Amniotic stem cell (primary cell): ENCODE results near the gene ELOA.
A peak's percentile ranks its signal among the peaks of the same experiment; 100 is the strongest.
"Not testable (repeated sequence)": the region's sequence is repeated elsewhere in the genome, so short reads cannot be mapped to it uniquely, and the experiment has no call there.

ENCODE experiments used
- DNase-seq: peaks from one replicate; lab custom pipeline; 2025; lab: John Stamatoyannopoulos, UW

Gene ELOA

DNA sequence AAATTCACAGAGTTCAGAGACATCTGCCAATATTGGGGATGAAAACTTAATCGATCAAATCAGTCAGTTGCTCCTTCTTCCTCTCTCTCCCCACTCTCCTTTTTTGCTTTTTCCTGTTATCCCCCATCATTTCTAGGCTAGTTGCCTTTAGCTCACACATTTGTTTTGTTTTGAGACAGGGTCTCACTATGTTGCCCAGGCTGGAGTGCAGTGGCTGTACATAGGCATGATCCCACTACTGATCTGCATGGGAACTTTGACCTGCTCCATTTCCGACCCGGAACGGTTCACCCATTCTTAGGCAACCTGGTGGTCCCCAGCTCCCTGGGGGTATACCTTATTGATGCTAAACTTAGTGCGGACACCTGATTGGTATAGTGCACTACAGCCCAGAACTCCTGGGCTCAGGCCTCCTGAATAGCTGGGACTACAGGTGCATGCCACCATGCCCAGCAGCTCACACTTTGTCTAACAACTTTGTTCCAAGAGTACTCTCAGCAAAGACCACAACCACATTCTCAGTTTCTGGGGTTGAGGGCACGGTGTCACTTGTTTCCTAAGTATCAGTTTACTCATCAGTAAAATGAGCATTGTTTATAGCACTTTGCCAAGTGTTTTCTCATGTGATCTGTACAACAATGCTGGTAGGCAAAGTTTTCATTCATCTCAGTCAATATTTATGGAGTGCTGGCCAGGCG lies 6.7 kb upstream of the ELOA start:
- no peak for DNase-seq

DNA sequence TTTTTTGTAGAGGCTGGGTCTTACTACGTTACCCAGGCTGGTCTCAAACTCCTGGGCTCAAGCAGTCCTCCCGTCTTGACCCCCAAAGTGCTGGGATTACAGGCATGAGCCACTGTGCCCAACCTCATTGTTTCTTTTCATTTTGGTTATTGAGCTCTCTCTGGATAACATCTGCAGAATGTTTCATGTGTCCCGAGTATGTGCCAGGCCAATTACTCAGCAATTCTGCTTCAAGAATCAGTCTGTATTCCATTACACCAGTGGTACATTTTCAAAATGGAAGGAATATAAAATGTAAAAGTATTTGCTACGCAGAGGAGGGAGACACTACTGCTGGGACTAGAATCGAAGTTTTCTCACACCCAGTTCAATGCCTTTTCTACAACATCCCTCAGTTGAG lies 1.7 kb upstream of the ELOA start:
- DNase-seq: no peak

DNA sequence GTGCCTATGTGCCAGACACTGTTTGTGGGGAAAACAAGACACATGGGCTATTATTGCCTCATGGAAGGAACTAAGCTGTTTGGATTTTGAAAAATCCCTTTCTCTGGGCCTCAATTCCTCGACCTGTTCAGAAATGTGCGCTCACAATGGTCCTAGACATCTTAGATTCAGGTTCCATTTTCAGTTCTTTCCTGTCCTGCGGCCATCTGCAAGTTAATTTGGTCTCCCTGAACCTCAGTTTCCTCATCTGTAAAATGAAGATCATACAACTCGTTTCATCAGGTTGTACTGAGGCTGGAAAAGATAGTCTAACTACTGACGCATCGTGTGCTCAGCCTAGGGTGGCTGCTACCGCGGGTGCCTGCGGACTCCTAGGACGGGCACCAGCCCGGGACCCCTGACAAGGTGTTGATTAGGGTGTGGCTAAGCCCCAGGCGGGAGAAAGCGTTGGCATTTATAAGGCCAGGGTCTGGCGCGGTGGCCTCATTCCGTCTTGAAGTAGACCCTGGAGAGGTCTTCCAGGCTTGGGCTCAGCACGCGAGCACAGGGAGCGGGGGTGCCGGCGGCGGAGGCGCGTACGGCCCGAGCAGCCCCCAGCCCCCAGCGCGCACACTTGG lies 493 bp upstream of the ELOA start:
- no peak for DNase-seq

DNA sequence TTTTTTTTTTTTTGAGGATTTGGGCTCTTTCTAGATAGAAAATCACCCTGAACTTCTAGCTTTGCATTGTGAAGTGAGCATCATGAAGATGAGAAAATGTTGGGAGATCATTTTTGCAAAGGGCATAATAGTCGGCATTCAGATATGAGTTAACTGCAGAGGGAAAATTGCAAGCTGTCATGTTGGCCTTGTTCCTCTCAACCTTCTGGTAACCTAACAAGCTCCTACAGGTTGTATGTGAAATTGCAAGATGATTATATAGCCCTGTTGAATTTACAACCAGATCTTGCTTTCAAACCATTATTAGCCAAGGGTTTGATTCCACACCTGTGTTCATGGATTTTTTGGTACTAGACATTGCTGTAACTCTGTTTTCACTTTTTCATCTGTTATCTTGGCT lies 2.2 kb downstream of the ELOA start:
- DNase-seq: no peak

DNA sequence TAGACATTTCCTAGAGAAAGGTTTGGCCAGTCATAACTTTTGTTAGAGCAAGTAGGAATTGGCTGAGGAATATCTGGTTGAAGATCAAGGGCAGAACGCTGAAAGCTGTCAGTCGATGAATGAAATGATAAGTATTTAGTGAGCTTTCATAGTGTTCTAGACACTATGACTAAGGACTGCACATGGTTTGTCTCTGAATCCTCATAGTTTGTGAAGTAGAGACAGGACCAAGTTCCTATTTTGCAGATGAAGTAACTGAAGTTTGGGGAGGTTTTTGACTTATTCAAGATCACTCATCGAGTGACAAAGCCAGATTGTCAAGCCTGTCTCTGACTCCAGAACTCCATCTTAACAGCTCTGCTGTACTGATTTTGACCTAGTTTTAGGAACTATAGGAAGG lies 4.7 kb downstream of the ELOA start:
- DNase-seq: no peak

DNA sequence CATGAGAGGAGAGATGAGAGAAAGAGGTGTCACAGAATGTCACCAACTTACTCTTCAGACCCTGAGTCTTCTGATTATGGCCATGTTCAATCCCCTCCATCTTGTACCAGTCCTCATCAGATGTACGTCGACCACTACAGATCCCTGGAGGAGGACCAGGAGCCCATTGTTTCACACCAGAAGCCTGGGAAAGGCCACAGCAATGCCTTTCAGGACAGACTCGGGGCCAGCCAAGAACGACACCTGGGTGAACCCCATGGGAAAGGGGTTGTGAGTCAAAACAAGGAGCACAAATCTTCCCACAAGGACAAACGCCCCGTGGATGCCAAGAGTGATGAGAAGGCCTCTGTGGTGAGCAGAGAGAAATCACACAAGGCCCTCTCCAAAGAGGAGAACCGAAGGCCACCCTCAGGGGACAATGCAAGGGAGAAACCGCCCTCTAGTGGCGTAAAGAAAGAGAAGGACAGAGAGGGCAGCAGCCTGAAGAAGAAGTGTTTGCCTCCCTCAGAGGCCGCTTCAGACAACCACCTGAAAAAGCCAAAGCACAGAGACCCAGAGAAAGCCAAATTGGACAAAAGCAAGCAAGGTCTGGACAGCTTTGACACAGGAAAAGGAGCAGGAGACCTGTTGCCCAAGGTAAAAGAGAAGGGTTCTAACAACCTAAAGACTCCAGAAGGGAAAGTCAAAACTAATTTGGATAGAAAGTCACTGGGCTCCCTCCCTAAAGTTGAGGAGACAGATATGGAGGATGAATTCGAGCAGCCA lies 8.0 kb downstream of the ELOA start:
- DNase-seq: no peak

DNA sequence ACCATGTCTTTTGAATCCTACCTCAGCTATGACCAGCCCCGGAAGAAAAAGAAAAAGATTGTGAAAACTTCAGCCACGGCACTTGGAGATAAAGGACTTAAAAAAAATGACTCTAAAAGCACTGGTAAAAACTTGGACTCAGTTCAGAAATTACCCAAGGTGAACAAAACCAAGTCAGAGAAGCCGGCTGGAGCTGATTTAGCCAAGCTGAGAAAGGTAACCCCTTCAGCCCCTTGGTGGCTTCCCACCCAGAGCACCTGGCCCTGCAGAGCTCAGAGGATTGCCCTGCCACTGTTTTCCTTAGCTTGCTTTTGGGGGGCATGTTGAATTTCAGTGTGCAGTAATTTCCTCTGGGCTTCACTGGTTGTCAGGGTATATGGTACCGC lies 8.5 kb downstream of the ELOA start:
- DNase-seq: no peak

DNA sequence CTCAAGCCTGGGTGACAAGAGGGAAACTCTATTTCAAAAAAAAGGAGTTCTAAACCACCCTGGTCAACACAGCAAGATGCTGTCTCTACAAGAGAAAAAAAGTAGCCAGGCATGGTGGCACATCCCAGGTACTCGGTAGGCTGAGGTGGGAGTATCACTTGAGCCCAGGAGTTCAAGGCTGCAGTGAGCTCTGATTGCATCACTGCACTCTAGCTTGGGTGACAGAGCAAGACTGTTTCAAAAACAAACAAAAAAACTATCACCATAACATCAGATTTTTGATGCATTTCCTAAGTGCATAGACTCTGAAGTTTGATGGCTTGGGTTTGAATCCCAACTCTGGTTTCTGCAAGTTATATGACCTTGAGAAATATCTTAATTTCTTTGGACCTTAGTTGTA lies 9.6 kb downstream of the ELOA start:
- no peak for DNase-seq

DNA sequence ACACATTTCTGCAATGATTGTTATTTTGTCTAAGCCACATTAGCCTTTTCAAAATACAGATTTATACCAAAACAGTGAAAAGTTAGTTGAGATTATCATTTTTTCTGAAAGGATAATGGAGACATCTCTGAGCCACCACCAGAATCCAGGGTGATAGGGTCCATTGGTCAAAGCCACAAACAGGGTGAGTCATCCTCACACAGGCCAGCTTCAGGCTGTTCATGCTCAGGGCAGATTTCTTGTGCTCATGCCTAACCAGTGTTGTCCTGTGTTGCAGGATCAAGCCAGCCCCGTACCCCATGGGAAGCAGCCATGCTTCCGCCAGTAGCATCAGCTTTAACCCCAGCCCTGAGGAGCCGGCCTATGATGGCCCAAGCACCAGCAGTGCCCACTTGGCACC lies 13.4 kb downstream of the ELOA start:
- no peak for DNase-seq

DNA sequence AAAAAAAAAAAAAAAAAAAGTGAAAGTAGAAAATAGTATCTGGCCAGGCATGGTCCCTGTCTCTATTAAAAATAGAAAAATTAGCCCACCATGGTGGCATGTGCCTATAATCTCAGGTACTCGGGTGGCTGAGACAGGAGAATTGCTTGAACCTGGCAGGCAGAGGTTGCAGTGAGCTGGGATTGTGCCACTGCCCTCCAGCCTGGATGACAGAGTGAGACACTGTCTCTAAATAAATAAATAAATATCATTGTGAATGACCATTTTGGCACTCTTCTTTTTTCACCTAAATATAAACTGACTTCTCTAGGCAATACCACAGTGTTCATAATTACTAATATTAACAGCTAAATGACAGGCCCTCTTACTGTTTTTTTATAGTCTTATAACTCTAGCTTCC lies 14.5 kb downstream of the ELOA start:
- no peak for DNase-seq

DNA sequence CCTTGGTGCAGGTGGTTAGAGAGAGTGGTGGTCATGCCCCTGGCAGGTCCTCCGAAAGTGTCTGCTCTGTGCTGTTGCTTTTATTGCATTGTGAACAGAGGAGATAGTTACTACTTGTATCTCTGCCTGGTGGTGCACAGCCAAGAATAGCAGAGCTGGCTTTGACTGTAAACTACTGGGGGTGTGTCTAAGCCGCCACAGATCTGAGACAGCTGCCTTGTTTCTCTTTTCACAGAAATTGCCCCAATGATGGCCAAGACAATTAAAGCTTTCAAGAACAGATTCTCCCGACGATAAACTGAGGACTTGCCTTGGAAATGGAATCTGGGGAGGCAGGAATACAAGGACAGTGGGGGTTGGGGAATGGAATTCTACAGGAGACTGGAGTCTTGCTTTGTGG lies 16.0 kb downstream of the ELOA start:
- no peak for DNase-seq

DNA sequence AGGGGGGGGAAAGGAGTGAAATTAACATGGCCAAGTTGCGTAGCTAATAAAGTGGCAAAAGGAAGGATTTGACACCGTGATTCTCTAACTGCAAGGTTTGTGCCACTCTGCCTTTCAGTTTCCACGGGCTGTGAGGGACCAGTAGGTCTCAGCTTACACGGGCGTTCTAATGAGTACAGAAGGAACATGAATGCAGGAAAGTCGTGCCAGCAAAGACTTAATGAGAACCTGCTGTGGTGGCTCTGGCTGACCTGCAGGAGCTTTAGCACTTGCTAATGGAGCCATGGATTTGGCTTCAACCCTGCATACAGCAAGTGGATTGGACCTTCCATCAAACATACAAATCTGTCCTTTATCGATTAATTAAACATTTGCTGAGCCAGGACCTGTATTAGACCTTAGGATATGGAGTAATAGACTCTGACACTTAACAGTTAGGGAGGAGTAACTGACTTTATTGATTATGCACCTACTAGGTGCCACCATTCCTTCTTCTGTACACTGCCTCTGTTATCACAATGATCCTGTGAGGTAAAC lies 19.8 kb downstream of the ELOA start:
- no peak for DNase-seq

DNA sequence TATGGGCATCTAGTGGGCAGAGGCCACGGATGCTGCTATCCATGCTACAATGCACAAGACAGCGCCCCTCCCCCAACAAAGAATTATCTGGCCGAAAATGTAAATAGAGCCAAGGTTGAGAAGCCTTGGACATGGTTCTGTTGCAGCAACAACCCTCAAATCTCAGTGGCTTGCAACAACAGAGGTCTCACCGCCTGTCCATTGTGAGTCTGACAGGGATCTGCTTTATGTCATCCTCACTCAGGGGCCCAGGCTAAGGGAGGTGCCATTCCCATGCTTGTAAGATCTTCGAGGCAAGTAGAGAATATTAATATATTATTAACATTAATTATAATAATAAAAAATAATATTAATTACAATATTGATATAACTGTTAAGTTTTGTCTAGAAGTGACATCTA lies 25.5 kb downstream of the ELOA start:
- DNase-seq: no peak

DNA sequence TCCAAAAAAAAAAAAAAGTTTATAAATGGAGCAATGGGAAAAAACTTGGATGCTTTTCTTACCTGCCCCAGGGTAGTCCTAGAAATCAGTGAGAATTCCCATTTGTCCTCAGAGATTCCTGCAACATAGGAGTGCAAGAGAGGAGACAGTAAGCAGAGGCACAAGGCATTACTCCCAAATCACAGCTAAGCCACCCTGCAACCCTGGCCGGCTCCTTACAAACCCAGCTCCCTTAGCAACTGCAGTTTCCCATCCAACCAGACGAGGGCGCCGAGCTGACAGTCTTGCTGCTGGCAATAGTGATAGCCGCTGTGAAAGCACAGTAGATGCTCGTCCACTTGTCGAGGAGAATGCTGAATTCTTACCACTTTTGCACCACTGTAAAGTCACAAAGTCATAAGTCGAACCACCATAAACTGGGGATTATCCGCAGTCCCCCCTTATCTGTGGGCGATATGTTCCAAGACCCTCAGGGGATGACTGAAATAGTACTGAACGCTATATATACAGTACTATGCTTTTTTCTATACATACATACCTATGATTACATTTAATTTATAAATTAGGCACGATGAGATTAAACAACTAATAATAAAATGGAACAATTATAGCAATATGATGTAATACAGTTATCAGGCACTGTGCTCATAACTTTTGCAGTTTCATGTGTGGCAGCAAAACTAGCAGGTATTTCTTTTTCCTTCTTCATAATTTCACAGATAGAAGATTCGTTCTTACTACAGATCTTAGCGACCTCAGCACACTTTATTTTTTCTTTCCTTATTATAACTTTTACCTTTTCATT lies 29.0 kb downstream of the ELOA start:
- DNase-seq: peak; percentile 40

DNA sequence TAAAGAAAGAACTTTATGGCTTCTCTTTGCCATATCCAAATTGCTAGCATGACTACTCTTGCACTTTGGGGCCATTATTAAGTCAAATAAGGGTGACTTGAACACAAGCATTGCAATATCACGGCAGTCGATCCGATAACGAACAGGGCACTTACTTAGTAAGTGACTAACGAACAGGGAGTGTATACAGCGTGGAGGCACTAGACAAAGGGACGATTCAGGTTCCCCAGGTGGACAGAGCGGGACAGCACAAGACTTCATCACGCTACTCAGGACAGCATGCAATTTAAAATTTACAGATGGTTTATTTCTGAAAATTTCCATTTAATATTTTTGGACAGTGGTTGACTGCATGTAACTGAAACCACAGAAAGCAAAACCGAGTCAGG lies 29.6 kb downstream of the ELOA start:
- DNase-seq: no peak

DNA sequence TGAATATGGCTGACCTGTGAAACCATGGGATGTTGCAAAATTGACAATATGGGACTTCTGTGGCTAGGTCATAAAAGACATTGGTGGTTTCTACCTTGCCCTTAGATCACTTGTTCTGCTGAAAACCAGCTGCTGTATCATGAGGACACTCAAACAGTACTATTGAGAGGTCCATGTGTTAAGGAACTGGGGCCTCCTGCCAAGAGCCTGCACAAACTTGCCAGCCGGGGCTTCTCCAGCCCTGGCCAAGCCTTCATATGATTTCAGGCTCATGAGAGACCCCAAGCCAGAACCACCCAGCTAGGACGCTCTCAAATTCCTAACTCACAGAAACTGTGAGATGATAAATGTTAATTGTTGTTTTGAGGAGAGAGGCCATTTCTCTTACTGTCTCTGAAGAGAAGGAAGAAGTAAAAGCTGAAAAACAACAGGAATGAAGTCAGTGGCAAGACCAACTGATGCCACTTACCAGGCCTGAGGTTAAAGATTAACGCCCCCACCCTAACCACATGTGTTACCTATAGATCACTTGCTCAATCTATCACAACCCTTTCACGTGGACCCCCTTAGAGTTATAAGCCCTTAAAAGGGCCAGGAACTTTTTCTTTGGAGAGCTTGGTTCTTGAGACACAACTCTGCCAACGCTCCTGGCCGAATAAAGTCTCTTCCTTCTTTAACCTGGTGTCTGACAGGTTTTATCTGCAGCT lies 31.1 kb downstream of the ELOA start:
- DNase-seq: no peak

DNA sequence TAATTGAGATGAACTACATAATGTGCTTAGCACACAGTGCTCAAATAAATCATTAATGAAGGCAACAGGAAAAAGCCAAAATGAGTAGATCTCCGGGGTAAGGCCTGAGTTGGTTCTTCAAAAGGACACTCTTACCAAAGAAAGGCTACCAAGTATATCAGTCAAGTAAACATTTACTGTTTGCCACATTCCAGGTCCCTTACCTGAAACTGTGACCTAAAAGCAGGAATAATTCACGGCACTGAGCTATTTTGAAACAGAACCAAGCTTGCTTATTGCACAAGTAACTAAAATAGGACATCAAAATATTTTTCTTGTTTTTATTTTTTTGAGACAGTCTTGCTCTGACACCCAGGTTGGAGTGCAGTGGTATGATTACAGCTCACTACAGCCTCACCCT lies 32.9 kb downstream of the ELOA start:
- DNase-seq: no peak

DNA sequence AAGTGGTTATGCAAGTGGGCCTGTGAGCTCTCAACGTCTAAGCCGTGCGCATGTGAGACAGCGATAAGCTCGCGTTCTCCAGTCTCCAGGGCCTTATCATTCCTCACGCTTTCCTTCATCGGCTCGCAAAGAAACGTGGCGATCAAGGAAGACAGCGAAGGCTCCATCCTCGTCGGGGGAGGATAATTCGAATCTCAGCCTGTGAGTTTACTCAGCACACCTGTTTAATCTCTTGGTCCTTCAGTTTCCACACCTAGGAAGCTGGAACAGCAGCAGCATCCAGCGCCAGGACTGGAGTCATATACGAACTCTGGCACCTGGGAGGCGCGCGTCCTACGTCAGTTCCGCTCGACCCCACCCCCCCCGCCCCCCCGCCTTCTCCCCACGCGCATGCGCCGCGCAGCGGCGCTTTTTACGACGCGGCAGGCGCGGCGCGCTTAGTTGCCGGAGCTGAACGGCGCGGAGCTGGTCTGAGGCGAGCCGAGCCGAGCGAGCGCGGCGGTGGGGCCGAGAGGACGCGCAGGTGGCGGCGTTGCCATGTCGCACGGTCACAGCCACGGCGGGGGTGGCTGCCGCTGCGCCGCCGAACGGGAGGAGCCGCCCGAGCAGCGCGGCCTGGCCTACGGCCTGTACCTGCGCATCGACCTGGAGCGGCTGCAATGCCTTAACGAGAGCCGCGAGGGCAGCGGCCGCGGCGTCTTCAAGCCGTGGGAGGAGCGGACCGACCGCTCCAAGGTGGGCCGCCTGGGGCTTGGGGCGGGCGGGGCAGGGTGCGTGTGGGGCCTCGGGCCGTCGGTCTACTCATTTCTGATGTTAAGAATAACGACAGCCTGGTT lies 34.9 kb downstream of the ELOA start, which contains the start of gene PITHD1:
PITHD1 (plus strand) TSS at position 440 of the 836 bp plus-strand sequence; CDS start at position 538, 98 bp downstream.
- peak; percentile 64 for DNase-seq

DNA sequence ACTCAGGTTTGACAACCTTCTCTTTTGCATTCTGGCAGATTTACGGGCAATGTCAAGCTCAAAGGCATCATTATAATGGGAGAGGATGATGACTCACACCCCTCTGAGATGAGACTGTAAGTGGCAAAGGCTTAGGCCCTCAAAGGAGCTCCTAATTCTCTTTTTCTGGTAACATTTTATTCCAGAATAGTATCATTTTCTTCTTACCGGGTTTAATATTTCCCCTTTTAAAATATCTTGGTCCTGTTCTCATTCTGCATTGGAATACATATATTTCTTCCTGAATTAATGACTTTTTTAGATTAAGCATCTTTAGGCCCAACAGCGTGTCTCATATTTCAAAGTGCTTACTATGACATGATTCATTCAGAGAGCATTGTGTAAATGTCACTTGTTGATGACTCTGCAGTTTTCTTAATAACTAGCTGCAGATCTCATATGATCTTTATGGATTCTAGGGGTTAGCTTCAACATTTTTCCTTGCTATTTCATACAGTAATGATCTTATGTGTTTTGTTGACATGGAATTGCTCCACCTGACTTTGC lies 36.6 kb downstream of the ELOA start:
- DNase-seq: peak; percentile 35

DNA sequence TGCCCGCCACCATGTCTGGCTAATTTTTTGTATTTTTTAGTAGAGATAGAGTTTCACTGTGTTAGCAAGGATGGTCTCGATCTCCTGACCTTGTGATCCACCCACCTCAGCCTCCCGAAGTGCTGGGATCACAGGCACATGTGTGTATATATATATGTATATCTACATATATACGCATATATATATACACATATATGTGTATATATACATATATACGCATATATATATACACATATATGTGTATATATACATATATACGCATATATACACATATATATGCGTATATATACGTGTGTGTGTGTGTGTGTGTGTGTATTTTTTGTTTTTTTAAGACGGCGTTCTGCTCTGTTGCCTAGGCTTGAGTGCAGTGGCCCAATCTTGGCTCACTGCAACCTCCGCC lies 39.9 kb downstream of the ELOA start:
- DNase-seq: not testable (repeated sequence)
